ENCODE results near the gene KAZN.

The KAZN gene

DNA sequence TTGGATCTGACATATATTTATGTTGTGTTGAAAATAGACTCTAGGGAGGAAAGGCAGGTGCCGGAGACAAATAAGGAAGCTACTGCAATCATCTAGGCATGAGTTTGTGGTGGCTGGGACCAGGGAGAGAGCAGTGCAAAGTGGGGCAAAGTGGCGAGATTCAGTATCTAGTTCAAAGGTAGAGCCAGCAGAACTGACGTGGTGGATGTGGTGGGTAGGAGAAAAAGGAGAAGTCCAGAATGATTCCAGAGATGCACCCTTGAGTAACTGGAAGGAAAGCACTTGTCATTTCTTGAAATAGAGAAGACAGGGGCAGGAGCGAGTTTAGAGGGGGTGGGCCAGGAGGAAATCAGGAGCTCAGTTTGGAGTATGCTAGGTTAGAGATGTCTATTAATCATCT is 275.2 kb downstream of the KAZN start:
- TF ChIP-seq, protein P1, sequence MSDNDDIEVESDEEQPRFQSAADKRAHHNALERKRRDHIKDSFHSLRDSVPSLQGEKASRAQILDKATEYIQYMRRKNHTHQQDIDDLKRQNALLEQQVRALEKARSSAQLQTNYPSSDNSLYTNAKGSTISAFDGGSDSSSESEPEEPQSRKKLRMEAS (IDR thresholded peaks at IDR 0.05) = no peak
- no peak for TF ChIP-seq TAF1 (IDR thresholded peaks at IDR 0.05; ENCODE audit: low read depth)

DNA sequence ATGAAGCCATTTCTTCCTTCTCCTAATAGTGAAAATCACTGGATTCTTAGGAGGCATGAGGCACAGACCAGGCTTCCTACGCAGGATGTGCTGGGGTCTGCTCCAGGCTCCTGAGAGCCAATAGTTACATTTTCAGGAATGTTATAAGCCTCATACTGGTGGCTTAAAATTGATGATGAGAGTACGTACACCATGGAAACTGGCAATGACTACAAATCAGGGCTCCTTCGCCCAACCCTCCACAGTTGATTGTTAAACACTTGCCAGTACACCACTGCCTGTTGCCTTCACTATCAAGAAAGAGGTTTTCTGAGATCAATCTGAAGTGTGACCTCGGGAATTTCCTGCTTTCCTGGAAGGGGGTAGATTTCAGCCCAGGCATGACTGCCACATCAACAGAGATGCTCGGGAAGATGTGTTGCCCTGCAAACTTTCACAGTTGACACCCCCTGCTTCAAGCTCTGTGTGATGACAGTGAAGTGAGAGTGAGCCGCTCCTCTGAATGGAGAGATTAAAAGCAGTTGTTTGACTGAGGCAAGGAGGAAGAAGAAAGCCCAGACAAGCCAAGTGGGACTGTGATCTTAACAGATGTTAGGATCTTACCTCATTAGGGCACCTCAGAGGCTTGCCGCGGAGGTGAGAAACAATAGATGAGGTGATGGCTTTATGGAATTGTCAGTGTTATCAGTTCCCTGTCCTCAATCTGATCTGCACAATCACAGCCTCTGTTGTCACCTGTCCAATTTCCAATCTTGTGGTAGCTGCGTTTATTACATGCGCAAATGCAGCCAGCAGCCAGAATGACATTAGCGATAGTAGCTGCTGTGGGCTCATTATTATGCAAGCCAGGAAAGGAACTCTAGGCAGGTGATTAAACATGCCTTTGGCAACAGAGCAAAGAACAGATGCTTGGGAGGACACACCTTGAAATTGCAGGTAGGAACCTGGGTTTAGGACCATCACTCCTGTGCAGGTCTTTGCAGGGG is 277.3 kb downstream of the KAZN start:
- TF ChIP-seq, protein P2, sequence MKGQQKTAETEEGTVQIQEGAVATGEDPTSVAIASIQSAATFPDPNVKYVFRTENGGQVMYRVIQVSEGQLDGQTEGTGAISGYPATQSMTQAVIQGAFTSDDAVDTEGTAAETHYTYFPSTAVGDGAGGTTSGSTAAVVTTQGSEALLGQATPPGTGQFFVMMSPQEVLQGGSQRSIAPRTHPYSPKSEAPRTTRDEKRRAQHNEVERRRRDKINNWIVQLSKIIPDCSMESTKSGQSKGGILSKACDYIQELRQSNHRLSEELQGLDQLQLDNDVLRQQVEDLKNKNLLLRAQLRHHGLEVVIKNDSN (IDR thresholded peaks at IDR 0.05) = no peak
- TF ChIP-seq TCF12 (IDR thresholded peaks at IDR 0.05; ENCODE audit: low read depth) (no peak), RAD21 (IDR thresholded peaks at IDR 0.05; ENCODE audit: low read depth) (no peak)

DNA sequence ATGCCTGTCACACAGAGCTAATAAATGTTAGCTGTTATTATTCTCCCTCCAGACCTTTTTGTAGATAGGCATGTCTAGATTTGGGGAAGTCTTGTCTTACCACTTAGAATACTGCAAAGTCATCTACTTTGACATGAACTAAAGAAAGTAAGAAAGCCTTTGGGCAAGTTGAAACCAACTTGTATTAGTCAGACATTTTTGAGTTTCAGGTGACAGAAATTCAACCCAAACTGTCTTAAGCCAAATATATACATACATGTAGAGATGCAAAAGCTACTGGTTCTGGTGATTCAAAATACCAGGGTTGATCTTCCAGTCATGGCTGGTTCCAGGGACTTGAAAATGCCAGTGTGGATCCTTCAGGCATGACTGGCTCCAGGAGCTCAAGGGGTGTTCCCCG is 278.3 kb downstream of the KAZN start:
- no peak for TF ChIP-seq TEAD4 (IDR thresholded peaks at IDR 0.05)
- TF ChIP-seq, protein P2 (IDR thresholded peaks at IDR 0.05) = no peak
- TF ChIP-seq, protein P1 (IDR thresholded peaks at IDR 0.05) = no peak
- TF ChIP-seq, protein P3, sequence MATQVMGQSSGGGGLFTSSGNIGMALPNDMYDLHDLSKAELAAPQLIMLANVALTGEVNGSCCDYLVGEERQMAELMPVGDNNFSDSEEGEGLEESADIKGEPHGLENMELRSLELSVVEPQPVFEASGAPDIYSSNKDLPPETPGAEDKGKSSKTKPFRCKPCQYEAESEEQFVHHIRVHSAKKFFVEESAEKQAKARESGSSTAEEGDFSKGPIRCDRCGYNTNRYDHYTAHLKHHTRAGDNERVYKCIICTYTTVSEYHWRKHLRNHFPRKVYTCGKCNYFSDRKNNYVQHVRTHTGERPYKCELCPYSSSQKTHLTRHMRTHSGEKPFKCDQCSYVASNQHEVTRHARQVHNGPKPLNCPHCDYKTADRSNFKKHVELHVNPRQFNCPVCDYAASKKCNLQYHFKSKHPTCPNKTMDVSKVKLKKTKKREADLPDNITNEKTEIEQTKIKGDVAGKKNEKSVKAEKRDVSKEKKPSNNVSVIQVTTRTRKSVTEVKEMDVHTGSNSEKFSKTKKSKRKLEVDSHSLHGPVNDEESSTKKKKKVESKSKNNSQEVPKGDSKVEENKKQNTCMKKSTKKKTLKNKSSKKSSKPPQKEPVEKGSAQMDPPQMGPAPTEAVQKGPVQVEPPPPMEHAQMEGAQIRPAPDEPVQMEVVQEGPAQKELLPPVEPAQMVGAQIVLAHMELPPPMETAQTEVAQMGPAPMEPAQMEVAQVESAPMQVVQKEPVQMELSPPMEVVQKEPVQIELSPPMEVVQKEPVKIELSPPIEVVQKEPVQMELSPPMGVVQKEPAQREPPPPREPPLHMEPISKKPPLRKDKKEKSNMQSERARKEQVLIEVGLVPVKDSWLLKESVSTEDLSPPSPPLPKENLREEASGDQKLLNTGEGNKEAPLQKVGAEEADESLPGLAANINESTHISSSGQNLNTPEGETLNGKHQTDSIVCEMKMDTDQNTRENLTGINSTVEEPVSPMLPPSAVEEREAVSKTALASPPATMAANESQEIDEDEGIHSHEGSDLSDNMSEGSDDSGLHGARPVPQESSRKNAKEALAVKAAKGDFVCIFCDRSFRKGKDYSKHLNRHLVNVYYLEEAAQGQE (IDR thresholded peaks at IDR 0.05; ENCODE audit: low read depth) = no peak
- no peak for TF ChIP-seq FOXM1 (IDR thresholded peaks at IDR 0.05; ENCODE audit: borderline replicate concordance, low read depth)

DNA sequence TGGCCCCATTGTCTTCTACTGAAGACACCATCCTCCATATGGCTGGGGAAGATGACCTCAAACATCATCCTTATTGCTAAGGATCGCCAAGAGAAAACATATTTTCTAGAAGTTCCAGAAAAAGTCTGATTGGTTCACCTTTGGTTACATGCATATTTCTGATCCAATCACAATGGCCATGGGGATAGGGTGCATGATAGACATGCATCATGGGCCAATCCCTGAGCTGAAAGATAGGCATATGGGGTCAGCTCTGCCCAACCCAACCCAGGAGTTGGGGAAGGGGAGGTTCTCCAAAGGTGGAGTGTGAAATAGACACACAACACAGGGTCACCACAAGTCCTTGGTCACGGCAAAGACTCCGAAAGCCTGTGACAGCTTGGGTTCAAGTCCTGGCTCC is 278.7 kb downstream of the KAZN start:
- no peak for TF ChIP-seq TEAD4 (IDR thresholded peaks at IDR 0.05)

DNA sequence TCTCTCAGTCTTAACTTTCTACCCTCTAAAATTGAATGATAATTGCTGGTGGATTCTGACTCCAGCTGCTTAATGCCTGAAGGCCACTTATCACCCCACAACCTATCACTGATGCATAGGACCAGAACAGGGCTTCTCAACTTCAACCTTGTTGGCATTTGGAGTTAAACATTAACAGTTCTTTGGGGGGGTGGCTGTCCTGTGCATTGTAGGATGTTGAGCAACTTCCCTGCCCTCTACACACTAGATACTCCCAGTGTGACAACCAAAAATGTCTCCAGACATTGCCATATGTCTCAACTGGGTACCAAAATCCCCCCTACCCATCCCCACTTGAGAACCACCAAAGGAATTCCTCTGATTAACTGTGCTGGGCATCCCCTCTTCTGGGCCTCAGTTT is 279.6 kb downstream of the KAZN start:
- TF ChIP-seq YY1 (IDR thresholded peaks at IDR 0.05; ENCODE audit: low read depth) (no peak), EGR1 (IDR thresholded peaks at IDR 0.05) (no peak), FOXM1 (IDR thresholded peaks at IDR 0.05; ENCODE audit: borderline replicate concordance, low read depth) (no peak), TCF12 (IDR thresholded peaks at IDR 0.05; ENCODE audit: low read depth) (no peak)
- TF ChIP-seq, protein P3 (IDR thresholded peaks at IDR 0.05; ENCODE audit: low read depth) = no peak
- TF ChIP-seq, protein P1 (IDR thresholded peaks at IDR 0.05) = no peak

DNA sequence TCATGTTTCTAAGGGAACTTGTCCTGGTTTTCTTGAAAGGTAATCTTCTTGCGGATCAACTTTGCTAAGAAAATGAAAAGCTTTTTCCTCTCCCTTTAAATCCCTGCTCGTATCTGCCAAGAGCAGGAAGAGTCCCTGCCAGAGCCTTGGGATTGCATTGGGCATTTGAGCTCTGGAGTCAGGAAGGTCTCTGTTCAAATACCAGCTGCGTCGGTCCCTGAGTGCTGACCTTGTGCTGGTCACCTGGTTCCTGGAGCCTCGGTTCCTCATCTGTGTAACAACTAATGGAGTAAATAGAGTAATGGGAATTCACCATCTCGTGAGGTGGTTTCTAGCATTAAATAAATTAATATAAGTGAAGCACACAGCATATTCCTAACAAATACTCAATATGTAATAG is 280.5 kb downstream of the KAZN start:
- no peak for TF ChIP-seq CREB1 (IDR thresholded peaks at IDR 0.05; ENCODE audit: low read depth)
- no peak for TF ChIP-seq RAD21 (IDR thresholded peaks at IDR 0.05; ENCODE audit: low read depth)
- no peak for TF ChIP-seq NFIC (IDR thresholded peaks at IDR 0.05)
- no peak for TF ChIP-seq TCF12 (IDR thresholded peaks at IDR 0.05; ENCODE audit: low read depth)
- no peak for TF ChIP-seq TEAD4 (IDR thresholded peaks at IDR 0.05)
- TF ChIP-seq FOXM1 (IDR thresholded peaks at IDR 0.05; ENCODE audit: borderline replicate concordance, low read depth) = no peak
- TF ChIP-seq ZBTB7A (IDR thresholded peaks at IDR 0.05; ENCODE audit: low read depth) = no peak
